ENCODE measurements around the gene DIAPH3. TPM values are rescaled to one million over a fixed set of nuclear protein-coding genes. Genes with fewer than 3 reads are reported as not detected.

The DIAPH3 gene
- total RNA-seq, 5 donors from 2014 or later (not counting 1 experiment from before 2014, with no cell fraction given): 0.14 to 0.45 (median 0.30) TPM

- Mint-ChIP-seq H3K9me3 (no peaks in the 10 kb centered on the region), H3K27ac (no peak overlapping the region), H3K36me3 (no peaks in the 10 kb centered on the region), H3K4me1 (peaks cover 6 to 8% (median 7%) of the 10 kb centered on the region in 3 donors), H3K27me3 (peaks cover 0 to 3% of the 10 kb centered on the region in 2 donors), H3K4me3 (no peak overlapping the region)
- no peaks in the 10 kb centered on the region for H3K27me3 ChIP-seq (replicated peaks in 1 of 2; ENCODE audit: control insufficient read depth in 2 of 2, extremely low read depth in 1 of 2, insufficient read depth in 2 of 2, low read length in 1 of 2)
- DNase-seq (no peak), ATAC-seq (replicated peaks in 1 of 4) (no peak)
- H3K27ac ChIP-seq (ENCODE audit: low read length): no peak overlapping the region
- H3K4me3 ChIP-seq (ENCODE audit: control insufficient read depth in 1 of 2, extremely low read depth in 1 of 2, low read length in 1 of 2): no peak overlapping the region
- ChIA-PET CTCF (no interaction called here), POLR2A (no interaction called here)
- H3K36me3 ChIP-seq (ENCODE audit: control insufficient read depth in 2 of 2, extremely low read depth in 1 of 2, insufficient read depth in 1 of 2, low read length in 1 of 2): no peaks in the 10 kb centered on the region
- no peaks in the 10 kb centered on the region for H3K4me1 ChIP-seq (ENCODE audit: control insufficient read depth in 1 of 2, extremely low read depth in 1 of 2, insufficient read depth in 2 of 2, low read length in 2 of 2)
- no peaks in the 10 kb centered on the region for H3K9me3 ChIP-seq
- no CpG with 5 or more reads among the region's 7 CpGs for WGBS (ENCODE audit: insufficient coverage)
These were observed 180.9 kb downstream of the DIAPH3 start for GRCh38 chr13:59982631-59983382.

GRCh38 chr13:59979589-59979988 lies 184.1 kb downstream of the DIAPH3 start:
- H3K4me1 ChIP-seq (ENCODE audit: control insufficient read depth in 1 of 2, extremely low read depth in 1 of 2, insufficient read depth in 2 of 2, low read length in 2 of 2): no peaks in the 10 kb centered on the region
- Mint-ChIP-seq H3K27ac (no peak overlapping the region), H3K9me3 (no peaks in the 10 kb centered on the region), H3K4me1 (peaks cover 6 to 8% (median 7%) of the 10 kb centered on the region in 3 donors), H3K4me3 (no peak overlapping the region), H3K27me3 (peaks cover 0 to 3% of the 10 kb centered on the region in 2 donors), H3K36me3 (no peaks in the 10 kb centered on the region)
- no peaks in the 10 kb centered on the region for H3K27me3 ChIP-seq (replicated peaks in 1 of 2; ENCODE audit: control insufficient read depth in 2 of 2, extremely low read depth in 1 of 2, insufficient read depth in 2 of 2, low read length in 1 of 2)
- ChIA-PET CTCF (no interaction called here), POLR2A (no interaction called here)
- H3K9me3 ChIP-seq: no peaks in the 10 kb centered on the region
- no peak overlapping the region for H3K4me3 ChIP-seq (ENCODE audit: control insufficient read depth in 1 of 2, extremely low read depth in 1 of 2, low read length in 1 of 2)
- no peaks in the 10 kb centered on the region for H3K36me3 ChIP-seq (ENCODE audit: control insufficient read depth in 2 of 2, extremely low read depth in 1 of 2, insufficient read depth in 1 of 2, low read length in 1 of 2)
- H3K27ac ChIP-seq (ENCODE audit: low read length): no peak overlapping the region
- no CpG with 5 or more reads among the region's 2 CpGs for WGBS (ENCODE audit: insufficient coverage)
- DNase-seq (peak in 1 of 35 experiments; percentile 24), ATAC-seq (replicated peaks in 1 of 4) (peak in 1 of 4 experiments; percentile 70)

GRCh38 chr13:59978862-59979261 lies 184.9 kb downstream of the DIAPH3 start:
- Histone ChIP-seq H3K4me1 (ENCODE audit: control insufficient read depth in 1 of 2, extremely low read depth in 1 of 2, insufficient read depth in 2 of 2, low read length in 2 of 2) (no peaks in the 10 kb centered on the region), H3K27ac (ENCODE audit: low read length) (no peak overlapping the region), H3K9me3 (no peaks in the 10 kb centered on the region), H3K36me3 (ENCODE audit: control insufficient read depth in 2 of 2, extremely low read depth in 1 of 2, insufficient read depth in 1 of 2, low read length in 1 of 2) (no peaks in the 10 kb centered on the region), H3K4me3 (ENCODE audit: control insufficient read depth in 1 of 2, extremely low read depth in 1 of 2, low read length in 1 of 2) (no peak overlapping the region), H3K27me3 (replicated peaks in 1 of 2; ENCODE audit: control insufficient read depth in 2 of 2, extremely low read depth in 1 of 2, insufficient read depth in 2 of 2, low read length in 1 of 2) (no peaks in the 10 kb centered on the region)
- Mint-ChIP-seq H3K27ac (no peak overlapping the region), H3K9me3 (no peaks in the 10 kb centered on the region), H3K27me3 (peaks cover 0 to 3% of the 10 kb centered on the region in 2 donors), H3K4me1 (peaks cover 6 to 8% (median 7%) of the 10 kb centered on the region in 3 donors), H3K36me3 (no peaks in the 10 kb centered on the region), H3K4me3 (no peak overlapping the region)
- CTCF ChIA-PET: no interaction called here
- POLR2A ChIA-PET: no interaction called here
- ATAC-seq (replicated peaks in 1 of 4) (no peak), DNase-seq (no peak)

- Mint-ChIP-seq H3K36me3 (no peaks in the 10 kb centered on the region), H3K9me3 (no peaks in the 10 kb centered on the region), H3K4me3 (no peak overlapping the region), H3K4me1 (peaks cover 6 to 8% (median 7%) of the 10 kb centered on the region in 3 donors), H3K27me3 (no peaks in the 10 kb centered on the region), H3K27ac (no peak overlapping the region)
- no peaks in the 10 kb centered on the region for H3K9me3 ChIP-seq
- no peak for ATAC-seq (replicated peaks in 1 of 4)
- H3K4me1 ChIP-seq (ENCODE audit: control insufficient read depth in 1 of 2, extremely low read depth in 1 of 2, insufficient read depth in 2 of 2, low read length in 2 of 2): no peaks in the 10 kb centered on the region
- CTCF ChIA-PET: no interaction called here
- DNase-seq: no peak
- POLR2A ChIA-PET: no interaction called here
- no peak overlapping the region for H3K27ac ChIP-seq (ENCODE audit: low read length)
- no peaks in the 10 kb centered on the region for H3K27me3 ChIP-seq (replicated peaks in 1 of 2; ENCODE audit: control insufficient read depth in 2 of 2, extremely low read depth in 1 of 2, insufficient read depth in 2 of 2, low read length in 1 of 2)
- no peak overlapping the region for H3K4me3 ChIP-seq (ENCODE audit: control insufficient read depth in 1 of 2, extremely low read depth in 1 of 2, low read length in 1 of 2)
- H3K36me3 ChIP-seq (ENCODE audit: control insufficient read depth in 2 of 2, extremely low read depth in 1 of 2, insufficient read depth in 1 of 2, low read length in 1 of 2): no peaks in the 10 kb centered on the region
- no CpG with 5 or more reads among the region's 3 CpGs for WGBS (ENCODE audit: insufficient coverage)
These were observed 186.9 kb downstream of the DIAPH3 start for GRCh38 chr13:59976856-59977255.

GRCh38 chr13:59975807-59976435 lies 187.8 kb downstream of the DIAPH3 start:
- Mint-ChIP-seq H3K4me3 (no peak overlapping the region), H3K36me3 (no peaks in the 10 kb centered on the region), H3K9me3 (no peaks in the 10 kb centered on the region), H3K4me1 (peaks cover 6 to 8% (median 7%) of the 10 kb centered on the region in 3 donors), H3K27me3 (no peaks in the 10 kb centered on the region), H3K27ac (no peak overlapping the region)
- Histone ChIP-seq H3K9me3 (no peaks in the 10 kb centered on the region), H3K27me3 (replicated peaks in 1 of 2; ENCODE audit: control insufficient read depth in 2 of 2, extremely low read depth in 1 of 2, insufficient read depth in 2 of 2, low read length in 1 of 2) (no peaks in the 10 kb centered on the region), H3K4me1 (ENCODE audit: control insufficient read depth in 1 of 2, extremely low read depth in 1 of 2, insufficient read depth in 2 of 2, low read length in 2 of 2) (no peaks in the 10 kb centered on the region), H3K27ac (ENCODE audit: low read length) (no peak overlapping the region), H3K4me3 (ENCODE audit: control insufficient read depth in 1 of 2, extremely low read depth in 1 of 2, low read length in 1 of 2) (no peak overlapping the region), H3K36me3 (ENCODE audit: control insufficient read depth in 2 of 2, extremely low read depth in 1 of 2, insufficient read depth in 1 of 2, low read length in 1 of 2) (no peaks in the 10 kb centered on the region)
- CTCF ChIA-PET: no interaction called here
- ATAC-seq (replicated peaks in 1 of 4) (no peak), DNase-seq (no peak)
- 98% methylated on average over 4 of the region's 6 CpGs for WGBS (ENCODE audit: insufficient coverage)
- POLR2A ChIA-PET: no interaction called here

- ATAC-seq (replicated peaks in 1 of 4): no peak
- no peaks in the 10 kb centered on the region for H3K27me3 Mint-ChIP-seq
- ChIA-PET CTCF (no interaction called here), POLR2A (no interaction called here)
- H3K4me3 Mint-ChIP-seq: no peak overlapping the region
- DNase-seq: no peak
- no peaks in the 10 kb centered on the region for H3K4me1 ChIP-seq (ENCODE audit: control insufficient read depth in 1 of 2, extremely low read depth in 1 of 2, insufficient read depth in 2 of 2, low read length in 2 of 2)
- no peak overlapping the region for H3K4me3 ChIP-seq (ENCODE audit: control insufficient read depth in 1 of 2, extremely low read depth in 1 of 2, low read length in 1 of 2)
- no CpG with 5 or more reads among the region's 3 CpGs for WGBS (ENCODE audit: insufficient coverage)
- H3K27ac ChIP-seq (ENCODE audit: low read length): no peak overlapping the region
- H3K27ac Mint-ChIP-seq: no peak overlapping the region
- H3K36me3 Mint-ChIP-seq: no peaks in the 10 kb centered on the region
- H3K9me3 Mint-ChIP-seq: no peaks in the 10 kb centered on the region
- H3K4me1 Mint-ChIP-seq: no peaks in the 10 kb centered on the region
- H3K9me3 ChIP-seq: no peaks in the 10 kb centered on the region
- no peaks in the 10 kb centered on the region for H3K36me3 ChIP-seq (ENCODE audit: control insufficient read depth in 2 of 2, extremely low read depth in 1 of 2, insufficient read depth in 1 of 2, low read length in 1 of 2)
- H3K27me3 ChIP-seq (replicated peaks in 1 of 2; ENCODE audit: control insufficient read depth in 2 of 2, extremely low read depth in 1 of 2, insufficient read depth in 2 of 2, low read length in 1 of 2): no peaks in the 10 kb centered on the region
These were observed 192.9 kb downstream of the DIAPH3 start for GRCh38 chr13:59970847-59971246.
